HG02571 (cell line): ENCODE results near the gene LRRC45.

Experiments used
- ATAC-seq: cut with Tn5 transposase; IDR thresholded peaks from one replicate; pipeline ENCODE4 v1.9.1; 2021; ENCODE audit warnings: mild to moderate bottlenecking, moderate library complexity; ENCODE audit not compliant: unreplicated experiment

The LRRC45 gene

GRCh38 chr17:82080048-82080788, 57.1 kb downstream of the LRRC45 start:
- no peak for ATAC-seq
